Trophoblast cell (in vitro differentiated cells and primary cell): Measurements from ENCODE around the gene TNS4.

ENCODE experiments used
- DNase-seq, 2 donors: peaks; one replicate each; pipeline ENCODE4 v3.0.0-alpha.2; 2016
- H2AFZ ChIP-seq: 2 replicates; pipeline ENCODE4 v1.6.1; 2013; ENCODE audit warnings: low read length, moderate library complexity, mild to moderate bottlenecking; ENCODE audit not compliant: insufficient read depth, poor library complexity
- H2AK5ac ChIP-seq: 2 replicates; pipeline ENCODE4 v1.6.1; 2013; ENCODE audit warnings: mild to moderate bottlenecking, low read length
- H2BK120ac ChIP-seq: 2 replicates; pipeline ENCODE4 v1.6.1; 2013; ENCODE audit warnings: low read length, mild to moderate bottlenecking, moderate library complexity; ENCODE audit not compliant: insufficient read depth, poor library complexity
- H2BK12ac ChIP-seq: 2 replicates; pipeline ENCODE4 v1.6.1; 2013; ENCODE audit warnings: mild to moderate bottlenecking, low read length, moderate library complexity
- H2BK5ac ChIP-seq: 2 replicates; pipeline ENCODE4 v1.6.1; 2013; ENCODE audit warnings: low read length, low read depth, moderate library complexity, mild to moderate bottlenecking; ENCODE audit not compliant: poor library complexity
- H3K14ac ChIP-seq: 2 replicates; pipeline ENCODE4 v1.6.1; 2013; ENCODE audit warnings: mild to moderate bottlenecking, low read length
- H3K18ac ChIP-seq: 2 replicates; pipeline ENCODE4 v1.6.1; 2013; ENCODE audit warnings: mild to moderate bottlenecking, low read length
- H3K23ac ChIP-seq: 2 replicates; pipeline ENCODE4 v1.6.1; 2013; ENCODE audit warnings: low read length
- H3K27ac ChIP-seq: 2 replicates; pipeline ENCODE4 v1.5.1; 2013; ENCODE audit warnings: low read depth, mild to moderate bottlenecking, inconsistent platforms, low read length, moderate library complexity
- H3K27me3 ChIP-seq: 2 replicates; pipeline ENCODE4 v1.6.1; 2013; ENCODE audit warnings: inconsistent platforms, mild to moderate bottlenecking, low read length, moderate library complexity; ENCODE audit not compliant: insufficient read depth
- H3K36me3 ChIP-seq, 2 experiments: 1 replicate in 1 of 2; 2 replicates in 1 of 2; pipeline ENCODE4 v1.6.1; 2013; ENCODE audit warnings: low read length in 2 of 2, mild to moderate bottlenecking in 2 of 2, moderate library complexity in 1 of 2; ENCODE audit not compliant: insufficient read depth in 2 of 2, control insufficient read depth in 1 of 2
- H3K4ac ChIP-seq: 2 replicates; pipeline ENCODE4 v1.6.1; 2013; ENCODE audit warnings: low read depth, mild to moderate bottlenecking, low read length, moderate library complexity
- H3K4me1 ChIP-seq, 2 experiments: 1 replicate in 1 of 2; 2 replicates in 1 of 2; pipeline ENCODE4 v1.6.1; 2013; ENCODE audit warnings: low read length in 2 of 2, mild to moderate bottlenecking in 2 of 2, moderate library complexity in 1 of 2; ENCODE audit not compliant: insufficient read depth in 2 of 2, control insufficient read depth in 1 of 2
- H3K4me2 ChIP-seq: 2 replicates; pipeline ENCODE4 v1.6.1; 2013; ENCODE audit warnings: inconsistent platforms, mild to moderate bottlenecking, low read length, moderate library complexity
- H3K4me3 ChIP-seq: 2 replicates; pipeline ENCODE4 v1.5.1; 2013; ENCODE audit warnings: mild to moderate bottlenecking, low read depth, low read length, inconsistent platforms
- H3K79me1 ChIP-seq: one replicate; pipeline ENCODE4 v1.6.1; 2013; ENCODE audit warnings: low read length
- H3K79me2 ChIP-seq: 2 replicates; pipeline ENCODE4 v1.6.1; 2013; ENCODE audit warnings: low read length, mild to moderate bottlenecking; ENCODE audit not compliant: control insufficient read depth, insufficient read depth, poor library complexity
- H3K9ac ChIP-seq: 2 replicates; pipeline ENCODE4 v1.6.1; 2013; ENCODE audit warnings: mild to moderate bottlenecking, low read length
- H3K9me3 ChIP-seq: 2 replicates; pipeline ENCODE4 v1.6.1; 2013; ENCODE audit warnings: low read depth, mild to moderate bottlenecking, control low read depth, inconsistent platforms, low read length; ENCODE audit not compliant: insufficient read depth
- H4K12ac ChIP-seq: 2 replicates; pipeline ENCODE4 v1.6.1; 2013; ENCODE audit warnings: low read depth, mild to moderate bottlenecking, low read length, moderate library complexity
- H4K8ac ChIP-seq: 2 replicates; pipeline ENCODE4 v1.6.1; 2013; ENCODE audit warnings: low read depth, mild to moderate bottlenecking, low read length, moderate library complexity
- H4K91ac ChIP-seq: one replicate; pipeline ENCODE4 v1.6.1; 2013; ENCODE audit warnings: low read depth, mild to moderate bottlenecking, low read length, moderate library complexity
- WGBS: extraction: QIAGEN DNeasy Blood & Tissue Kit; methylation state at CpG from one replicate; pipeline ENCODE4 v1.1.7; 2013; ENCODE audit warnings: missing lambda C conversion rate; ENCODE audit not compliant: insufficient read length, insufficient coverage; ENCODE audit errors: extremely low coverage; 5-methylcytosine and 5-hydroxymethylcytosine counted together

TNS4 gene

GRCh38 chr17:40542558-40543411 is 41.4 kb upstream of the TNS4 start:
- Histone ChIP-seq H3K9ac (no peak overlapping the region), H3K9me3 (peaks cover 3% of the 10 kb centered on the region), H4K91ac (peak overlapping the region; percentile 95), H2BK5ac (peak overlapping the region; percentile 81), H3K4me1 (peaks cover 30 to 36% of the 10 kb centered on the region in 2 experiments), H3K4ac (no peak overlapping the region), H4K12ac (no peak overlapping the region), H3K27ac (peak overlapping the region; percentile 86), H4K8ac (peak overlapping the region; percentile 45), H3K79me1 (peaks cover 32% of the 10 kb centered on the region), H2AK5ac (peak overlapping the region; percentile 58), H3K27me3 (no peaks in the 10 kb centered on the region), H3K4me2 (no peak overlapping the region), H3K36me3 (no peaks in the 10 kb centered on the region), H2BK12ac (peak overlapping the region; percentile 7), H3K23ac (no peak overlapping the region), H3K4me3 (no peak overlapping the region), H2AFZ (no peak overlapping the region), H3K14ac (peak overlapping the region; percentile 89), H3K79me2 (peaks cover 3% of the 10 kb centered on the region), H3K18ac (peak overlapping the region; percentile 43), H2BK120ac (peak overlapping the region; percentile 82)
- DNase-seq: no peak
- WGBS: no CpG with 5 or more reads among the region's 14 CpGs

GRCh38 chr17:40541873-40542557 is 40.6 kb upstream of the TNS4 start:
- H3K4ac ChIP-seq: peak overlapping the region; percentile 28
- no peak overlapping the region for H3K23ac ChIP-seq
- H2BK5ac ChIP-seq: peak overlapping the region; percentile 81
- H4K12ac ChIP-seq: peak overlapping the region; percentile 52
- no peak overlapping the region for H3K4me2 ChIP-seq
- peak overlapping the region; percentile 32 for H2AFZ ChIP-seq
- H3K14ac ChIP-seq: peak overlapping the region; percentile 89
- H3K79me2 ChIP-seq: peaks cover 3% of the 10 kb centered on the region
- peak overlapping the region; percentile 45 for H4K8ac ChIP-seq
- peak overlapping the region; percentile 86 for H3K27ac ChIP-seq
- no peaks in the 10 kb centered on the region for H3K36me3 ChIP-seq
- H2BK120ac ChIP-seq: peak overlapping the region; percentile 82
- WGBS: no CpG with 5 or more reads among the region's 18 CpGs
- H3K4me3 ChIP-seq: no peak overlapping the region
- H3K27me3 ChIP-seq: no peaks in the 10 kb centered on the region
- peaks cover 2% of the 10 kb centered on the region for H3K9me3 ChIP-seq
- H3K79me1 ChIP-seq: peaks cover 28% of the 10 kb centered on the region
- peak overlapping the region; percentile 75 for H2AK5ac ChIP-seq
- peak overlapping the region; percentile 73 for H2BK12ac ChIP-seq
- DNase-seq: no peak
- peak overlapping the region; percentile 69 for H3K18ac ChIP-seq
- peaks cover 26 to 33% of the 10 kb centered on the region in 2 experiments for H3K4me1 ChIP-seq
- H3K9ac ChIP-seq: no peak overlapping the region
- H4K91ac ChIP-seq: peak overlapping the region; percentile 95

GRCh38 chr17:40541060-40541872 is 39.8 kb upstream of the TNS4 start:
- peak overlapping the region; percentile 73 for H2BK12ac ChIP-seq
- H3K4ac ChIP-seq: peak overlapping the region; percentile 28
- H2AFZ ChIP-seq: peak overlapping the region; percentile 23
- H3K14ac ChIP-seq: peak overlapping the region; percentile 89
- H4K12ac ChIP-seq: no peak overlapping the region
- H3K9me3 ChIP-seq: peaks cover 2% of the 10 kb centered on the region
- peaks cover 30 to 35% of the 10 kb centered on the region in 2 experiments for H3K4me1 ChIP-seq
- H2BK5ac ChIP-seq: peak overlapping the region; percentile 81
- WGBS: no CpG with 5 or more reads among the region's 20 CpGs
- H3K27me3 ChIP-seq: no peaks in the 10 kb centered on the region
- H2AK5ac ChIP-seq: peak overlapping the region; percentile 75
- peaks cover 3% of the 10 kb centered on the region for H3K79me2 ChIP-seq
- H4K8ac ChIP-seq: peak overlapping the region; percentile 45
- peaks cover 30% of the 10 kb centered on the region for H3K79me1 ChIP-seq
- H2BK120ac ChIP-seq: peak overlapping the region; percentile 82
- H3K27ac ChIP-seq: no peak overlapping the region
- H3K4me2 ChIP-seq: no peak overlapping the region
- DNase-seq: no peak
- H3K23ac ChIP-seq: no peak overlapping the region
- peak overlapping the region; percentile 69 for H3K18ac ChIP-seq
- no peak overlapping the region for H3K9ac ChIP-seq
- no peaks in the 10 kb centered on the region for H3K36me3 ChIP-seq
- peak overlapping the region; percentile 95 for H4K91ac ChIP-seq
- peak overlapping the region; percentile 51 for H3K4me3 ChIP-seq

GRCh38 chr17:40540448-40540847 is 39.0 kb upstream of the TNS4 start:
- WGBS: no CpG with 5 or more reads among the region's 8 CpGs
- Histone ChIP-seq H2BK5ac (peak overlapping the region; percentile 4), H2BK120ac (no peak overlapping the region), H2AK5ac (no peak overlapping the region), H4K12ac (no peak overlapping the region), H3K18ac (peak overlapping the region; percentile 9), H3K27me3 (no peaks in the 10 kb centered on the region), H2BK12ac (peak overlapping the region; percentile 56), H3K9ac (no peak overlapping the region), H3K79me2 (peaks cover 3% of the 10 kb centered on the region), H3K4me1 (peaks cover 30 to 35% of the 10 kb centered on the region in 2 experiments), H3K79me1 (peaks cover 30% of the 10 kb centered on the region), H3K9me3 (peaks cover 2% of the 10 kb centered on the region), H4K8ac (no peak overlapping the region), H3K4ac (no peak overlapping the region), H3K23ac (no peak overlapping the region), H4K91ac (peak overlapping the region; percentile 59), H3K36me3 (no peaks in the 10 kb centered on the region), H3K4me2 (no peak overlapping the region), H3K14ac (peak overlapping the region; percentile 16), H2AFZ (no peak overlapping the region), H3K27ac (no peak overlapping the region), H3K4me3 (no peak overlapping the region)
- peak; percentile 58 to 78 for DNase-seq
